HFF-Myc (cell line): Measurements from ENCODE around the gene PARD6A.

ENCODE experiments used
- DNase-seq: peaks from one replicate; pipeline ENCODE4 v3.0.0-alpha.2; 2011; ENCODE audit warnings: low read depth; ENCODE audit errors: extremely low read depth
- H3K4me3 ChIP-seq: replicated peaks from 2 replicates; pipeline ENCODE4 v1.5.1; 2011; ENCODE audit warnings: low read depth, mild to moderate bottlenecking, control low read depth, low read length
- CTCF ChIP-seq: IDR thresholded peaks from 2 replicates; pipeline ENCODE4 v1.5.1; 2012; ENCODE audit warnings: mild to moderate bottlenecking, low read depth, low read length, control low read depth; ENCODE audit errors: missing control alignments

The PARD6A gene

GRCh38 chr16:67672739-67673662, 12.2 kb downstream of the PARD6A start:
- TF ChIP-seq CTCF = peak; percentile 87
- H3K4me3 ChIP-seq = no peak overlapping the region
- no peak for DNase-seq

GRCh38 chr16:67673712-67674580, 13.2 kb downstream of the PARD6A start:
- H3K4me3 ChIP-seq = no peak overlapping the region
- no peak for DNase-seq
- TF ChIP-seq CTCF = no peak

- no peak for TF ChIP-seq CTCF
- DNase-seq = no peak
- H3K4me3 ChIP-seq = no peak overlapping the region
These were observed 14.3 kb downstream of the PARD6A start for GRCh38 chr16:67674851-67675578.

- no peak for TF ChIP-seq CTCF
- DNase-seq = no peak
- no peak overlapping the region for H3K4me3 ChIP-seq
These were observed 14.8 kb downstream of the PARD6A start for GRCh38 chr16:67675579-67675935.

- DNase-seq = no peak
- TF ChIP-seq CTCF = no peak
- no peak overlapping the region for H3K4me3 ChIP-seq
These were observed 15.2 kb downstream of the PARD6A start for GRCh38 chr16:67675999-67676398.

GRCh38 chr16:67676516-67676915, 15.8 kb downstream of the PARD6A start:
- no peak overlapping the region for H3K4me3 ChIP-seq
- DNase-seq = no peak
- TF ChIP-seq CTCF = no peak
